ENCODE results near the gene CRABP2.

DNA sequence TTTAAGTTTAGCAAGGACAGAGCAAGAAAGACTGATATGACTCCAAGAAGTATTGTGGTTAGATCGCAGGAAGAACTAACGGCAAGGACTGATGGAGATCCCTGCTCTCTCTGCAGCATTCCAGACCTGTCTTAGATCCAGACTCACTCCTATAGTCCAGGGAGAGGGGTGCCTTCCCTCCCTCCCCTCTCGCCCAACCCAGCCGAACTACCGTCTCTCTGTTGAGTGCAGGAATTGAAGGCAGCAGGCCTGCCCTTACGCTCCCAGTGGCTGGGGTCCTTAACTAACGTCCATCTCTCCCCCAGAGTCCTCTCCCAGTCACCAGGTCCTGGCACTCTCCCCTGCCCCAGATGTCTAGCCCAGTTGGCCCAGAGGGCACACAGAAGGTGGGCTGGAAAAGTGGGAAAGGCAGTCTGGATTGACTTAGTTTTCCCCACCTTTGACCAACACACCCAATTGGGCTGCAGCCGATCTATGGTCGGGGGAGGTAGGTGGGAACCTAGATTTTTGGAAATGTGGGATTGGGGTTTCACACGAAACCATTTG, 1.1 kb downstream of the CRABP2 start:
- TF ChIP-seq, protein P1, sequence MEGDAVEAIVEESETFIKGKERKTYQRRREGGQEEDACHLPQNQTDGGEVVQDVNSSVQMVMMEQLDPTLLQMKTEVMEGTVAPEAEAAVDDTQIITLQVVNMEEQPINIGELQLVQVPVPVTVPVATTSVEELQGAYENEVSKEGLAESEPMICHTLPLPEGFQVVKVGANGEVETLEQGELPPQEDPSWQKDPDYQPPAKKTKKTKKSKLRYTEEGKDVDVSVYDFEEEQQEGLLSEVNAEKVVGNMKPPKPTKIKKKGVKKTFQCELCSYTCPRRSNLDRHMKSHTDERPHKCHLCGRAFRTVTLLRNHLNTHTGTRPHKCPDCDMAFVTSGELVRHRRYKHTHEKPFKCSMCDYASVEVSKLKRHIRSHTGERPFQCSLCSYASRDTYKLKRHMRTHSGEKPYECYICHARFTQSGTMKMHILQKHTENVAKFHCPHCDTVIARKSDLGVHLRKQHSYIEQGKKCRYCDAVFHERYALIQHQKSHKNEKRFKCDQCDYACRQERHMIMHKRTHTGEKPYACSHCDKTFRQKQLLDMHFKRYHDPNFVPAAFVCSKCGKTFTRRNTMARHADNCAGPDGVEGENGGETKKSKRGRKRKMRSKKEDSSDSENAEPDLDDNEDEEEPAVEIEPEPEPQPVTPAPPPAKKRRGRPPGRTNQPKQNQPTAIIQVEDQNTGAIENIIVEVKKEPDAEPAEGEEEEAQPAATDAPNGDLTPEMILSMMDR (IDR thresholded peaks at IDR 0.05) = no peak
- no peak for TF ChIP-seq POLR2A (IDR thresholded peaks at IDR 0.05)
